Stomach (tissue), 4 donors: ENCODE data around the gene CD14.

ENCODE experiments used
- CTCF ChIP-seq, 7 experiments: fragments of 450-650 bp in 4 of 7; fragments of 200-600 bp in 3 of 7; sonication (generic) in 3 of 7; IDR thresholded peaks; one replicate each; pipeline ENCODE4 v1.5.1; 2016 to 2019; ENCODE audit warnings: antibody characterized with exemption in 7 of 7, control low read depth in 2 of 7, mild to moderate bottlenecking in 1 of 7
- EP300 ChIP-seq: sonication (generic); formaldehyde crosslinking; IDR thresholded peaks from one replicate; pipeline ENCODE4 v1.6.1; 2017; ENCODE audit warnings: antibody characterized with exemption
- POLR2A ChIP-seq, 4 donors: fragments of 450-650 bp; IDR thresholded peaks; one replicate each; pipeline ENCODE4 v1.6.1; 2016; ENCODE audit warnings: antibody characterized with exemption in 4 of 4, control low read depth in 2 of 4, mild to moderate bottlenecking in 1 of 4, moderate library complexity in 1 of 4

- TF ChIP-seq CTCF (IDR thresholded peaks at IDR 0.05) (no peak), POLR2A (IDR thresholded peaks at IDR 0.05) (no peak), EP300 (no peak)
These were observed 39.6 kb upstream of the CD14 start for GRCh38 chr5:140672455-140673186.
